ENCODE data around the gene TMEM132C. TPM values are rescaled to one million over a fixed set of nuclear protein-coding genes. Genes with fewer than 3 reads are reported as not detected.

The TMEM132C gene
- polyA plus RNA-seq, 2 of the 4 experiments (the other 2 are of a cell fraction) = not detected

DNA sequence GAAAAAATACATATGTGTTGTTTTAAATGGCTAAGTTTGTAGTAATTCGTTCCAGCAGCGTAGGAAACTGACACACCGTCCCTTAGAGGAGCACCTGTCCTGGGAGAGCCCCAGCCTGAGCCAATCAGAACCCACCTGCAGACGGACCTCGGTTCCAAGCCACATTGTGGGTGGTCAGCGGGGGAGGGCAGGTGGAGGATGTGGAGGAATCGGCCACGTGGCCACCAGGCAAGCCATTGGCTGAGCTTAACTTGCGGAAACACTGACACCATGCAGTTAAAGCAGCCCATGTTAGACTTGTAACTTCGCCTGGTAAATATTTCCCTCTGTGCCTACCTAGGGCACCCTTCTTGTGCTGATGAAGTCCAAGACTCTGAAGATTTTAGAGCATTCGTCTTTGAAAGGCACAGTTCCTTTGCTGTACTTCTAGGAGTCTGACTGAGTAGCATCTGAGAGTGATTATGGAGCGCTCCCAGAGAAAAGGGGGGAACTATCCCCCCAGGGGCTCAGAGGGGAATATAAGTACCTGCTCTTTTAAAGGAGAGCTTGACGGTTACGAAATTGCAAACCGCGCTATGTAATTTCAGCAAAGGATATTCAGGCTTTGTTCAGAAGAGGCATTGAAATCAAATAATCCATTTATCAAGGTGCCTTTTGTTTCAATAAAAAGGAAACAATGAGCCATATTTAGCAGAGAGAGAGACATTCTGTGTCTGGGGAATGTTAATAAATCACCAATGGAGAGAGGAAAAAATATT lies 135.7 kb downstream of the TMEM132C start:
- Histone ChIP-seq H3K27ac (no peak overlapping the region), H3K9me3 (no peaks in the 10 kb centered on the region), H3K4me2 (no peak overlapping the region), H3K4me1 (no peaks in the 10 kb centered on the region), H3K4me3 (no peak overlapping the region)
- CTCF ChIA-PET = no interaction called here
- TF ChIP-seq FOSB (CRISPR knock-in tag; IDR thresholded peaks at IDR 0.05) (no peak), ESRRA (IDR thresholded peaks at IDR 0.05; ENCODE audit: borderline replicate concordance, low read length) (no peak), HOXB13 (CRISPR knock-in tag; IDR thresholded peaks at IDR 0.05; ENCODE audit: low read depth) (no peak), HOXB5 (CRISPR knock-in tag; IDR thresholded peaks at IDR 0.05) (no peak), FOXS1 (CRISPR knock-in tag; IDR thresholded peaks at IDR 0.05) (no peak), FOSL2 (IDR thresholded peaks at IDR 0.05) (no peak), FOSL2 (CRISPR knock-in tag; IDR thresholded peaks at IDR 0.05) (no peak), ZNF302 (CRISPR knock-in tag; IDR thresholded peaks at IDR 0.05) (no peak), TP53 (CRISPR knock-in tag; IDR thresholded peaks at IDR 0.05) (no peak), ZSCAN20 (CRISPR knock-in tag; IDR thresholded peaks at IDR 0.05) (no peak), POLR2A (IDR thresholded peaks at IDR 0.05; ENCODE audit: low read length) (no peak), TFCP2L1 (CRISPR knock-in tag; IDR thresholded peaks at IDR 0.05) (no peak), RFX5 (IDR thresholded peaks at IDR 0.05) (no peak), RARB (CRISPR knock-in tag; IDR thresholded peaks at IDR 0.05) (no peak), NPAS2 (CRISPR knock-in tag; IDR thresholded peaks at IDR 0.05; ENCODE audit: borderline replicate concordance) (no peak), GATA3 (IDR thresholded peaks at IDR 0.05; ENCODE audit: borderline replicate concordance) (no peak)
- TF ChIP-seq, protein P1, sequence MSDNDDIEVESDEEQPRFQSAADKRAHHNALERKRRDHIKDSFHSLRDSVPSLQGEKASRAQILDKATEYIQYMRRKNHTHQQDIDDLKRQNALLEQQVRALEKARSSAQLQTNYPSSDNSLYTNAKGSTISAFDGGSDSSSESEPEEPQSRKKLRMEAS (IDR thresholded peaks at IDR 0.05) = no peak
- FAIRE-seq = no peak
- POLR2A ChIA-PET = no interaction called here
- no peak for ATAC-seq
- DNase-seq (ENCODE audit: low read depth in 1 of 2, low spot score in 1 of 2) = no peak
- WGBS (ENCODE audit: missing lambda C conversion rate) = 6% methylated on average over 14 of the region's 16 CpGs

DNA sequence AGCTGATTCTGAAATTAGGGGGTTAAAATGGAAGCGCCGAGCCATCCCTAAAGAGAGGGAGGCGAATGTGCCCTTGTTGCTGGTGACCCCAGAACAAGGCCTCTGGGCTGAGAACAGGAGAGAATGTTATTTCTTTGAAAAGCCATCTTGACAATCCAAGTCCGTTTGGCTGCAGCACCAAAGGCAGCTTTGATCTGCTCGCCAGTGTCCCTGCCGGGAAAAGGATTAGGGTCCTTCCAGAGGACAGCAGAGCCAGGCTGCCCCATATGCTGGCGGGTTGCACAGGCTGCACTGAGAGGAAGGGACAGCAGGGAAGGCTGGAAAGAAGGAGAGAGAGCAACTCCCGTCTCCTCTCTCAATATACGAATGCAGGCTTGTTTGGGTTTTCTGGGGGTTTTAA lies 141.7 kb downstream of the TMEM132C start:
- DNase-seq (ENCODE audit: low read depth in 1 of 2, low spot score in 1 of 2) = no peak
- Histone ChIP-seq H3K4me2 (no peak overlapping the region), H3K4me1 (no peaks in the 10 kb centered on the region), H3K9me3 (no peaks in the 10 kb centered on the region), H3K27ac (no peak overlapping the region), H3K4me3 (no peak overlapping the region)
- WGBS (ENCODE audit: missing lambda C conversion rate) = 0% methylated on average over 7 of the region's 9 CpGs
- ATAC-seq = no peak
- no peak for FAIRE-seq
- ChIA-PET POLR2A (no interaction called here), CTCF (no interaction called here)
- no peak for TF ChIP-seq CHD4 (IDR thresholded peaks at IDR 0.05; ENCODE audit: borderline replicate concordance)
- TF ChIP-seq FOXS1 (CRISPR knock-in tag; IDR thresholded peaks at IDR 0.05) = no peak

DNA sequence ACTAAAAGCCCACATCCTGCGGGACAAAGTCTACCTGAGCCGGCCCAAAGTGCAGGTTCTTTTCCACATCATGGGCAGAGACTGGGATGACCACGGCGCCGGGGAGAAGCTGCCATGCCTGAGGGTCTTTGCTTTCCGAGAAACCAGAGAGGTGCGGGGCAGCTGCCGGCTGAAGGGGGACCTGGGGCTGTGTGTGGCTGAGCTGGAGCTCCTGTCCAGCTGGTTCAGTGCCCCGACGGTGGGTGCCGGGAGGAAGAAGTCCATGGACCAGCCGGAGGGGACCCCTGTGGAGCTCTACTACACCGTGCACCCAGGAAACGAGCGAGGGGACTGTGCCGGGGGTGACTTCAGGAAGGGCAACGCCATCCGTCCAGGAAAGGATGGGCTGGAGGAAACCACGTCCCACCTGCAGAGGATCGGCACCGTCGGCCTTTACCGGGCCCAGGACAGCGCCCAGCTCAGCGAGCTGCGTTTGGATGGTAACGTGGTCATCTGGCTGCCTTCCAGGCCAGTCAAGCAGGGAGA lies 148.1 kb downstream of the TMEM132C start:
- Histone ChIP-seq H3K4me1 (no peaks in the 10 kb centered on the region), H3K4me2 (no peak overlapping the region), H3K4me3 (no peak overlapping the region), H3K27ac (no peak overlapping the region), H3K9me3 (no peaks in the 10 kb centered on the region)
- FAIRE-seq (no peak), DNase-seq (ENCODE audit: low read depth in 1 of 2, low spot score in 1 of 2) (no peak), ATAC-seq (no peak)
- ChIA-PET CTCF (no interaction called here), POLR2A (no interaction called here)
- WGBS (ENCODE audit: missing lambda C conversion rate) = 10% methylated on average over 20 of the region's 27 CpGs
- TF ChIP-seq, protein P2, sequence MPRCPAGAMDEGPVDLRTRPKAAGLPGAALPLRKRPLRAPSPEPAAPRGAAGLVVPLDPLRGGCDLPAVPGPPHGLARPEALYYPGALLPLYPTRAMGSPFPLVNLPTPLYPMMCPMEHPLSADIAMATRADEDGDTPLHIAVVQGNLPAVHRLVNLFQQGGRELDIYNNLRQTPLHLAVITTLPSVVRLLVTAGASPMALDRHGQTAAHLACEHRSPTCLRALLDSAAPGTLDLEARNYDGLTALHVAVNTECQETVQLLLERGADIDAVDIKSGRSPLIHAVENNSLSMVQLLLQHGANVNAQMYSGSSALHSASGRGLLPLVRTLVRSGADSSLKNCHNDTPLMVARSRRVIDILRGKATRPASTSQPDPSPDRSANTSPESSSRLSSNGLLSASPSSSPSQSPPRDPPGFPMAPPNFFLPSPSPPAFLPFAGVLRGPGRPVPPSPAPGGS (IDR thresholded peaks at IDR 0.05) = no peak
- TF ChIP-seq HOXB13 (CRISPR knock-in tag; IDR thresholded peaks at IDR 0.05; ENCODE audit: low read depth) (no peak), MYC (IDR thresholded peaks at IDR 0.05; ENCODE audit: borderline replicate concordance, low read length) (no peak), RNF2 (IDR thresholded peaks at IDR 0.05; ENCODE audit: borderline replicate concordance, low read depth) (no peak), ESRRA (IDR thresholded peaks at IDR 0.05; ENCODE audit: borderline replicate concordance, low read length) (no peak), ZC3H11A (IDR thresholded peaks at IDR 0.05) (no peak)
- TF ChIP-seq, protein P3, sequence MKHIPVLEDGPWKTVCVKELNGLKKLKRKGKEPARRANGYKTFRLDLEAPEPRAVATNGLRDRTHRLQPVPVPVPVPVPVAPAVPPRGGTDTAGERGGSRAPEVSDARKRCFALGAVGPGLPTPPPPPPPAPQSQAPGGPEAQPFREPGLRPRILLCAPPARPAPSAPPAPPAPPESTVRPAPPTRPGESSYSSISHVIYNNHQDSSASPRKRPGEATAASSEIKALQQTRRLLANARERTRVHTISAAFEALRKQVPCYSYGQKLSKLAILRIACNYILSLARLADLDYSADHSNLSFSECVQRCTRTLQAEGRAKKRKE (CRISPR knock-in tag; IDR thresholded peaks at IDR 0.05; ENCODE audit: low read depth) = no peak
